A549 (cell line): ENCODE data around the gene CHST15. TPM values are rescaled to one million over a fixed set of nuclear protein-coding genes. Genes with fewer than 3 reads are reported as not detected.

Experiments used
- ATAC-seq, 2 experiments: fragments of 200-7000 bp in 1 of 2; fragments of >200 bp in 1 of 2; cut with Nextera tagmentation in 1 of 2; cut with Tn5 transposase in 1 of 2; 3 replicates each; pipeline versions ENCODE4 v1.8.0 to v1.9.1; 2018 to 2020; ENCODE audit warnings: mild to moderate bottlenecking in 1 of 2, moderate library complexity in 1 of 2
- CTCF ChIA-PET: fragments of 300-600 bp; sonication (Branson Sonifier 250); formaldehyde crosslinking; extraction: SDS; loops from one replicate; lab custom pipeline; 2021; ENCODE audit warnings: antibody characterized with exemption, inconsistent platforms; lab: Yijun Ruan, JAX
- POLR2A ChIA-PET: fragments of 350-600 bp; formaldehyde crosslinking; extraction: SDS; loops from one replicate; lab custom pipeline; 2021; ENCODE audit warnings: antibody characterized with exemption, inconsistent platforms; lab: Yijun Ruan, JAX
- DNase-seq, 2 experiments: peaks; one replicate each; pipeline versions ENCODE4 v3.0.0 to v3.0.0-alpha.2; 2011 to 2016; ENCODE audit warnings: low read depth in 1 of 2, low spot score in 1 of 2
- FAIRE-seq: peaks from 2 replicates; lab custom pipeline; 2011; peaks lifted over from hg19 to GRCh38; lab: Jason Lieb, UNC
- H3K27ac ChIP-seq, 2 experiments: fragments of >200 bp; sonication (Bioruptor Twin); formaldehyde crosslinking; 3 replicates each; pipeline ENCODE4 v1.5.1; 2016 to 2017
- H3K4me1 ChIP-seq: fragments of >200 bp; sonication (Bioruptor Twin); formaldehyde crosslinking; 3 replicates; pipeline ENCODE4 v1.6.1; 2016
- H3K4me2 ChIP-seq: fragments of >200 bp; sonication (Bioruptor Twin); formaldehyde crosslinking; 3 replicates; pipeline ENCODE4 v1.6.1; 2016
- H3K4me3 ChIP-seq: fragments of >200 bp; sonication (Bioruptor Twin); formaldehyde crosslinking; 3 replicates; pipeline ENCODE4 v1.5.1; 2016
- H3K9me3 ChIP-seq: fragments of >200 bp; sonication (Bioruptor Twin); formaldehyde crosslinking; 3 replicates; pipeline ENCODE4 v1.6.1; 2016
- ATOH8 ChIP-seq: fragments of 250-450 bp; sonication (Bioruptor Pico); IDR thresholded peaks from 2 replicates; pipeline ENCODE4 v1.5.0; 2020; ENCODE audit warnings: low read depth, mild to moderate bottlenecking, moderate library complexity
- CHD2 ChIP-seq: fragments of 150-350 bp; IDR thresholded peaks from 2 replicates; pipeline ENCODE4 v1.6.1; 2014; ENCODE audit warnings: low read length; ENCODE audit not compliant: partially characterized antibody
- FOSB ChIP-seq: fragments of 250-450 bp; sonication (Bioruptor Pico); IDR thresholded peaks from 2 replicates; pipeline ENCODE4 v1.5.0; 2020; ENCODE audit warnings: mild to moderate bottlenecking, moderate library complexity
- FOSL2 ChIP-seq, 2 experiments: fragments of 450-650 bp in 1 of 2; fragments of >200 bp in 1 of 2; sonication (Bioruptor Twin) in 1 of 2; formaldehyde crosslinking; IDR thresholded peaks; 2 replicates each; pipeline versions ENCODE4 v1.5.0 to v1.6.1; 2016 to 2020; ENCODE audit warnings: mild to moderate bottlenecking in 1 of 2, moderate library complexity in 1 of 2
- FOXS1 ChIP-seq: fragments of 250-450 bp; sonication (Bioruptor Pico); IDR thresholded peaks from 2 replicates; pipeline ENCODE4 v1.5.0; 2020; ENCODE audit warnings: mild to moderate bottlenecking, moderate library complexity
- HDAC2 ChIP-seq: fragments of 200-600 bp; sonication (generic); IDR thresholded peaks from 2 replicates; pipeline ENCODE4 v1.6.1; 2016
- HES2 ChIP-seq: fragments of >200 bp; sonication (Bioruptor Twin); formaldehyde crosslinking; IDR thresholded peaks from 2 replicates; pipeline ENCODE4 v1.6.1; 2016
- HMGXB4 ChIP-seq: fragments of 250-450 bp; sonication (Bioruptor Pico); IDR thresholded peaks from 2 replicates; pipeline ENCODE4 v1.5.0; 2021; ENCODE audit warnings: mild to moderate bottlenecking, moderate library complexity, borderline replicate concordance
- HOXA7 ChIP-seq: fragments of 250-450 bp; sonication (Bioruptor Pico); IDR thresholded peaks from 2 replicates; pipeline ENCODE4 v1.5.0; 2020; ENCODE audit warnings: mild to moderate bottlenecking, moderate library complexity
- HOXB5 ChIP-seq: fragments of 250-450 bp; sonication (Bioruptor Pico); IDR thresholded peaks from 2 replicates; pipeline ENCODE4 v1.5.0; 2020; ENCODE audit warnings: mild to moderate bottlenecking, moderate library complexity
- JUN ChIP-seq, 2 experiments: fragments of >200 bp; sonication (Bioruptor Twin); formaldehyde crosslinking; IDR thresholded peaks; 2 replicates in 1 of 2; 3 replicates in 1 of 2; pipeline ENCODE4 v1.6.1; 2016 to 2017
- KDM5A ChIP-seq: fragments of 200-600 bp; sonication (generic); IDR thresholded peaks from 2 replicates; pipeline ENCODE4 v1.6.1; 2016; ENCODE audit warnings: antibody characterized with exemption, mild to moderate bottlenecking
- NR3C1 ChIP-seq: fragments of >200 bp; sonication (Bioruptor Twin); formaldehyde crosslinking; IDR thresholded peaks from 3 replicates; pipeline ENCODE4 v1.6.1; 2017
- PHF8 ChIP-seq: fragments of 200-600 bp; sonication (generic); IDR thresholded peaks from 2 replicates; pipeline ENCODE4 v1.6.1; 2016; ENCODE audit warnings: low read depth, mild to moderate bottlenecking, antibody characterized with exemption, moderate library complexity, borderline replicate concordance
- RARB ChIP-seq: fragments of 250-450 bp; sonication (Bioruptor Pico); IDR thresholded peaks from 2 replicates; pipeline ENCODE4 v1.8.0; 2021; ENCODE audit warnings: mild to moderate bottlenecking, moderate library complexity
- RCOR1 ChIP-seq: fragments of 150-350 bp; IDR thresholded peaks from 2 replicates; pipeline ENCODE4 v1.6.1; 2014; ENCODE audit warnings: antibody characterized with exemption, low read length, low read depth
- SMC3 ChIP-seq: fragments of >200 bp; sonication (Bioruptor Twin); formaldehyde crosslinking; IDR thresholded peaks from 3 replicates; pipeline ENCODE4 v1.6.1; 2018; ENCODE audit warnings: inconsistent platforms
- TP53 ChIP-seq: fragments of 250-450 bp; sonication (Bioruptor Pico); IDR thresholded peaks from 2 replicates; pipeline ENCODE4 v1.5.0; 2021; ENCODE audit warnings: mild to moderate bottlenecking, moderate library complexity
- ZFP36 ChIP-seq: fragments of 450-650 bp; IDR thresholded peaks from 2 replicates; pipeline ENCODE4 v1.6.1; 2014; ENCODE audit warnings: borderline replicate concordance; ENCODE audit not compliant: partially characterized antibody
- WGBS: methylation state at CpG from one replicate; pipeline ENCODE4 v1.1.6; 2017; ENCODE audit errors: missing lambda C conversion rate; 5-methylcytosine and 5-hydroxymethylcytosine counted together
- polyA plus RNA-seq, 4 experiments: library from polyadenylated mRNA; depleted of rRNA in 3 of 4; stranded (reverse); fragments of >200 nt; fragmentation: RNase III in 1 of 4; extraction: RNeasy Plus Mini Kit Qiagen cat#74134 plus additional on column Dnase treatment in 1 of 4; gene quantifications; 2 replicates in 3 of 4; 3 replicates in 1 of 4; pipeline ENCODE4 v1.2.3, GENCODE V29; 2011 to 2017

CHST15 gene
- polyA plus RNA-seq, 2 of the 4 experiments (the other 2 are of a cell fraction) = 5.1 to 10.3 TPM

GRCh38 chr10:124072541-124072940, 20.9 kb downstream of the CHST15 start:
- POLR2A ChIA-PET = no interaction called here
- 57% methylated on average over 2 of the region's 3 CpGs for WGBS
- no peak overlapping the region for H3K4me2 ChIP-seq
- DNase-seq (no peak), FAIRE-seq (no peak), ATAC-seq (no peak)
- H3K4me3 ChIP-seq = no peak overlapping the region
- no peaks in the 10 kb centered on the region for H3K9me3 ChIP-seq
- H3K4me1 ChIP-seq = no peaks in the 10 kb centered on the region
- no peak overlapping the region for H3K27ac ChIP-seq
- CTCF ChIA-PET = interaction anchor here (0.7 to 1.3 kb wide), 3 partner anchors 77 to 317 kb away, joined by 3 to 4 read pairs (median 3); no protein-coding TSS in a partner anchor
- TF ChIP-seq FOXS1 (CRISPR knock-in tag) (no peak), HES2 (no peak), PHF8 (no peak), JUN (IDR thresholded peaks at IDR 0.05) (no peak), KDM5A (no peak)

- POLR2A ChIA-PET = no interaction called here
- FAIRE-seq (no peak), ATAC-seq (no peak), DNase-seq (no peak)
- Histone ChIP-seq H3K4me3 (no peak overlapping the region), H3K4me1 (no peaks in the 10 kb centered on the region), H3K27ac (no peak overlapping the region), H3K4me2 (no peak overlapping the region), H3K9me3 (no peaks in the 10 kb centered on the region)
- WGBS = 77% methylated on average over 4 of the region's 4 CpGs
- TF ChIP-seq TP53 (CRISPR knock-in tag) = no peak
- CTCF ChIA-PET = interaction anchor here (0.7 to 1.3 kb wide), 3 partner anchors 11 to 317 kb away, joined by 3 to 4 read pairs (median 3); no protein-coding TSS in a partner anchor
These were observed 21.3 kb downstream of the CHST15 start for GRCh38 chr10:124072106-124072505.

- no peaks in the 10 kb centered on the region for H3K9me3 ChIP-seq
- DNase-seq (no peak), ATAC-seq (no peak)
- no peak overlapping the region for H3K27ac ChIP-seq
- ChIA-PET POLR2A (no interaction called here), CTCF (interaction anchor here (1.0 to 1.5 kb wide), 3 partner anchors 75 to 318 kb away, joined by 3 to 5 read pairs (median 4); no protein-coding TSS in a partner anchor)
- H3K4me1 ChIP-seq = no peaks in the 10 kb centered on the region
- no peak overlapping the region for H3K4me3 ChIP-seq
- H3K4me2 ChIP-seq = no peak overlapping the region
- 87% methylated on average over 5 of the region's 5 CpGs for WGBS
- TF ChIP-seq FOSL2 (IDR thresholded peaks at IDR 0.05) (no peak), FOSL2 (CRISPR knock-in tag; IDR thresholded peaks at IDR 0.05) (no peak), HMGXB4 (no peak), PHF8 (no peak), FOSB (CRISPR knock-in tag) (no peak), ZFP36 (no peak), HOXA7 (no peak), SMC3 (no peak), NR3C1 (no peak), RCOR1 (no peak), HOXB5 (CRISPR knock-in tag) (no peak), CHD2 (no peak)
- TF ChIP-seq, all 56 proteins: peak for 0
- no peak for FAIRE-seq
These were observed 22.3 kb downstream of the CHST15 start for GRCh38 chr10:124071141-124071540.

- WGBS = 78% methylated on average over 10 of the region's 10 CpGs
- Histone ChIP-seq H3K4me1 (no peaks in the 10 kb centered on the region), H3K27ac (no peak overlapping the region), H3K4me2 (no peak overlapping the region), H3K4me3 (no peak overlapping the region), H3K9me3 (no peaks in the 10 kb centered on the region)
- ATAC-seq (no peak), FAIRE-seq (no peak), DNase-seq (no peak)
- no peak for TF ChIP-seq FOSB (CRISPR knock-in tag)
- no peak for TF ChIP-seq CHD2
- TF ChIP-seq ATOH8 (CRISPR knock-in tag) = no peak
- no peak for TF ChIP-seq RARB
- no peak for TF ChIP-seq HDAC2
- ChIA-PET POLR2A (no interaction called here), CTCF (interaction anchor here (1.0 to 1.5 kb wide), 2 partner anchors 75 to 113 kb away, joined by 3 to 5 read pairs; no protein-coding TSS in a partner anchor)
These were observed 22.7 kb downstream of the CHST15 start for GRCh38 chr10:124070666-124071065.
